ENCODE data around the gene NAB1.
"Not testable (repeated sequence)": the region's sequence is repeated elsewhere in the genome, so short reads cannot be mapped to it uniquely, and the experiment has no call there.

NAB1 gene

GRCh38 chr2:190649035-190649797, at the start of gene NAB1:
Gene NAB1 (plus strand): TSS chr2:190649083. CDS start chr2:190659177, 10,094 bp downstream.
- DNase-seq, result peak; percentile 70

DNA sequence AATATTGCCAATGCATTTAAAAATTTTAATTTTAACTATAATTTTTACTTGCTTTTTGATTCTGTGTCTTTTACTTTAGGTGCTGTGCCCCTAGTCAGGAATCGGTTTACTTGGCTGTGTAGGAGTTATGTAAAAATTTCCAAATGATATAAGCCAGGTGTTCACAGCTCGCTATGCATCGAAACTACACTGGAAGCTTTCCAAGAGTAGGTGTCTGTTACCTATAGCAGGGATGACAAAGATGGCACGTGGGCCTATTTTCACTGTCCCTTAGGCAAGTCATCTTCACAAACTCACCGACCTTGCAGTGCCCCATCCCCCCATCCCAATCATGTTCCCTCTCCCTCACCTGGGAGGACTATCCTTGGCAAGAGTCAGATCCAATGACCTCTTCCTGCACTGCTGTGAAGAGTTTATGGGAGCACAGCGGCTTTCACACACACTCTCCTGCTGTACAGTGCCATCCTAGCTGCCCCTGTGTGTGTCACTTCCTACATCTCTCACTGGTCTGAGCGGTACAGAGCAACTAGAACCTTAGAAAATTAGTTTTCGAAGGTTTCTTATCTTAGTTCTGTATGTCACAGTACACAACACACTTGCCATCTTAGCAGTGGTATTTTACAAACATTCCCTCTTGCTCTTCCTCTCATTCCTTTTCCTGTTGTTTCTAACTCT, 49.2 kb upstream of the NAB1 start:
- no peak for DNase-seq

DNA sequence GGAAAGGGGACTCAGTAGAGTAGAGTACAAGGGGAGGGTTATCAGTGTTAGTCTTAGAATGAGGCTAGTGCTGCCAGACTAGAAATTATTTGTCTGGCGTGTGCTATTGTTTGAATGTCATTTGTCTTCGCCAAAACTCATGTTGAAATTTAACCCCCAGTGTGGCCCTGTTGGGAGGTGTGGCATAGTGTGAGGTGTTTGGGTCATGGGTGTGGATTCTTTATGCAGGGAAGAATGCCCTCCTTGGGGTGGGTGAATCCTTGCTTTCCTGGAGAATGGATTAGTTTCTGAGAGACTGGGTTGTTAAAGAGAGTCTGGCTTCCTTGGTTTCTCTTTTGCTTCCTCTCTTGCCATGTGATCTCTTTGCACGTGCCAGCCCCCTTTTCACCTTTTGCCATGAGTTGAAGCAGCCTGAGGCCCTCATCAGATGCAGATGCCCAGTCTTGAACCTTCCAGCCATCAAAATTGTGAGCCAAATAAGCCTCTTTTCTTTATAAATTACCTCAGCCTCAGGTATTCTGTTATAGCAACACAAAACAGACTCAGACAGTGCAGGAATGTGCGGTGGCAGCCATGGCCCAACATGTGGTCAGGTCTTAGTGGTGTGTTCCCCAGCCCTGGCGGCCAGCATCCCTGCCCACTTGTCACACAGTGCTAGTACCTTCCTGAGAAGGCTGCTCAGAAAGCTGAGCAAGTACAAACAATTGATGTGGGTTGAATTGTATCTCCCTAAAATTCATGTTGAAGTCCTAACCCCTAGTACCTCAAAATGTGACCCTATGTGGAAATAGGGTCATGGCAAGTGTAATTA, 48.4 kb upstream of the NAB1 start:
- DNase-seq, result no peak

DNA sequence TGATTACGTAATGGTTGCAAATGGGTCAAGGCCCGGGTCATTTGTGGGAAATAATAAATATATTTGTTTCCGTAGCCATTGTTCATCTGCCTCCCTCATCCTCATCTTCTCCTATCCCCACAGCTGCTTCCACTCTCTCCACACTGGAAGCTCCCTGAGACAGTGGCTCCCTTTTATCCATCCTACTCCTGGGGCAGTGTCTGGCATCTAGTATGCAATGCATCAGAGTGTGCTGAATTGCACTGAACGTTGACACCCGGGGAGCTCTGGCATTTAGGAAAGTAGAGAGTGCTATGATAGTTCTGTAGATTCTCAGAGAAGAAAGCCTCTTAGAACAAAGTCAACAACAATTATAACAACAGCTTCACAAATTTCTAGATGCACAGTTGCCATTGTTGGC, 45.5 kb upstream of the NAB1 start:
- no peak for DNase-seq

DNA sequence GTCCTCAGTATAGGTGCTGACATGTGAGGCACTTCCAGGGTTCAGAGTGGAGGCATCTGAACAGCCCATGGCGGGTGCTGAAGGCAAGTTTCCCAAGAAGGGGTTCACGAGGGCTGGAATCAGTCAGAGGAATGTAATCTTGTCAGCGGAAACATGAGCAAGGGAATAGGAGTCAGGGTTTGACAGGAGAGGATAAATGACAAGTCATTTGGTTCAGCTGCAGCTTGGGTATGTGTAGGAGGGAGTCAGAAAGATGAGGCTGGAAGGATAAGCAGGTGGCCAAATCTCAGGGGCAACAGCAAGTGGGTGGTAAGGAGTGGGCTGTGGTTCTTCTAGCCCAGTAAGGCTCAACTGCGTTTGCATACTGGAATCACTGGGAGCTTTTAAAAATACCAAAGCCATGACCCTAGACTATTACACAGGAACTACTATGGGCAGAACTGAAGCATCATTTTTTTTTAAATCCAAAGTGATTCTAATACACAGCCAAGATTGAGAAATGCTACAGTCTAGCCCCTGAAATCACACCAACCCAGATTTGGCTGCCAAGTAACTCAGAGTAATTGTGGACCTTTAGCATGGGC, 41.8 kb upstream of the NAB1 start:
- DNase-seq, result no peak

GRCh38 chr2:190607657-190608357, 41.1 kb upstream of the NAB1 start:
- no peak for DNase-seq

- not testable (repeated sequence) for DNase-seq
Observed at GRCh38 chr2:190608863-190609262, 40.0 kb upstream of the NAB1 start.

DNA sequence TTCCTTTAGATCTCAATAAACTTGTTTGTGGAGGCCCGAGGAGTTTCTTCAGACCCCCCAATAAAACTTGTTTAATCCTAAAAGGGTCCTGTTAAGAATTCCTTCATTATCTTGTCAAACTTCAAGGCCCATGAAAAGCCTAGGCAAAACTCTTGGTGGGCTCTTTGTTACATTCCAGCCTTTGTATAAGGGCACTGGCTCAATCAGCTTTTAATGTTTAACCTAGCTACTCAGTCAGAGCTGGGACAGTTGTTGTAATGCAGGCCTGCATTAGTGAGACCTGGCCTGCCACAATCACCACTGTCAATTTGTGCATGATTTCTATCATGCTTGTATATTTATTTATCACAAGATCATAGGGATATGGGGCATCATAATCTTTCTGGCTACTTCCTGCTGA, 39.5 kb upstream of the NAB1 start:
- not testable (repeated sequence) for DNase-seq

- not testable (repeated sequence) for DNase-seq
Observed at GRCh38 chr2:190610528-190610927, 38.4 kb upstream of the NAB1 start.

- no peak for DNase-seq
Observed at GRCh38 chr2:190615555-190616200, 33.2 kb upstream of the NAB1 start.

DNA sequence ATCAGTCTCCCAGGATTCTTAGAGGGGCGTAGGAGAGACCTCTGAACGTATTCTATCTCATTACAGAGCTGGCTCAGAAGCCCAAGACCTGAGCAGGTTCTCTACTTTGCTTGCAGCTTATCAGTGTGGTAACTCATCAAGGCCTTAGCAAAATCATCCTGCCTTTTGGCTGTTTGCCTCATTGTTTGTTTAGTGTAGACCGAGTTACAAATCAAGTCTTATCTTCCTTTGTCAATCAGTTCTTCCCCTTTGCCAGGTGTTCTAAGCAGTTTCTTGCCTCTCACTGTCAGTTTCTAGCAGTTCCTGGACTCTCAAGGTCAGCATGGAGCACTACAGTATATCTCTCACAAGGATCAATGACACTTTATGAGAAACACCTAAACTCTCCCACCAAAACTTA, 30.9 kb upstream of the NAB1 start:
- no peak for DNase-seq

- no peak for DNase-seq
Observed at GRCh38 chr2:190625691-190626090, 23.2 kb upstream of the NAB1 start.

- DNase-seq, result no peak
Observed at GRCh38 chr2:190626641-190627210, 22.2 kb upstream of the NAB1 start.

- DNase-seq, result no peak
Observed at GRCh38 chr2:190627448-190628412, 21.2 kb upstream of the NAB1 start.

DNA sequence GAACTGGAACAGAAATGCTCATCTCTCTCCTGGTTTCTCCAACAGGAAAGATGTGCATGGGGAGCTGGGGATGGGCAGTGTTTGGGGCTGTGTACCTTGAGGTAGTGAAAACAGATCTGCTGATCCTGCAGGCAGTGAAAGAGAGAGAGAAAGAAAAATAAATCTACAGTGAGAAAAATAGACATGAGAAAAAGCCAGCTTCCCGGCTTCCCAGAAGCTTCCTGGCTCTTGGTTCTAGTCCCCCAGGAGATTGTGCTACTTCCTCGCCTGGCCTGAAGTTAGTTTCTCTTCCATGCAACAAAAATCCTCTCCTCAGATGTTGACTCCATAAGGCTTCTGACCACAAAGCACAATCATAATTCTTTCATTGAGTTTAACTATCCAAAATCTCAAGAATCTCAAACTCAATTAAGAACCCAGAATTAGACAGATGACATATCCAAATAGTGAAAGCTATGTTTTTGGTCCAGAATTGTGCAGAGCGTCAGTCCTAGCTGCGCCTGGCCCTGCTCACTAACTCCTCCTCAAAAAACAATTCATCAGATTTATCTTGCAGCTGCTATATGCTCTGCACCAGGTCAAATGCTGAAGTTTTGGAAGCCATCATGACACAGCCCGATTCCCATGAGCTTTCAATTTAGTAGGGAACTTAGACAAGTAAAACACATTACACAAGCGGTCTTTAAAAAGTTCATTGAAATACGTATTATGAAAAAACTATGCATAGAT, 20.1 kb upstream of the NAB1 start:
- no peak for DNase-seq

DNA sequence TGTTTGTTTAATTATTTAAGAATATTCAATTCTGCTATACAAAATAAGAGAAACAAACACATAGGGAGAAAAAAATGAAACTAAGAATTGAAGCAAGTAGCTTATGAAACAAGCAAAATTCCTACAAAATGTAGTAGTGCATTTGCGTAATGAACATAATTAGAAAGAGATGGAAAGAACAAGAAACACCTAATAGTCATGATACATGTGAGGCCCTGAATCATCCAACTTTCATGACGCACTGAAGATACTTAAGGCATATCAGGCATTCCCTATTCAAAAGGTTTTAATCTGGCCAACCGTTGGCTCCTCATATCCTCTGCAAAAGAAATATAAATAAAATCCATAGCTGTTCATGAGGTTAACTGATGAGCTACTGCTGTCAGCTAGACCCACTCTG, 14.5 kb upstream of the NAB1 start:
- no peak for DNase-seq

DNA sequence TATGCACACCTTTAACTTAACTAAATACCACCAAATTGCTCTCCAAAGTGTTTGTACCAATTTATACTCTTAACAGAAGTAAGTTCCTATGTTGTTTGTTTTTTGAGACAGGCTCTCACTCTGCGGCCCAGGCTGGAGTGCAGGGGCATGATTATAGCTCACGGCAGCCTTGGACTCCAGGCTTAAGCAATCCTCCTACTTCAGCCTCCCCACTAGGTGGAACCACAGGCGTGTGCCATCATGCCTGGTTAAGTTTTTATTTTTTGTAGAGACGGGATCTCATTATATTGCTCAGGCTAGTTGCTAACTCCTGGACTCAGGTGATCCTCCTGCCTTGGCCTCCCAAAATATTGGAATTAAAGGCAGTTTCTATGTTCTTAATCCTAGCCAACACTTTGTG, 13.1 kb upstream of the NAB1 start:
- DNase-seq, result peak; percentile 11

DNA sequence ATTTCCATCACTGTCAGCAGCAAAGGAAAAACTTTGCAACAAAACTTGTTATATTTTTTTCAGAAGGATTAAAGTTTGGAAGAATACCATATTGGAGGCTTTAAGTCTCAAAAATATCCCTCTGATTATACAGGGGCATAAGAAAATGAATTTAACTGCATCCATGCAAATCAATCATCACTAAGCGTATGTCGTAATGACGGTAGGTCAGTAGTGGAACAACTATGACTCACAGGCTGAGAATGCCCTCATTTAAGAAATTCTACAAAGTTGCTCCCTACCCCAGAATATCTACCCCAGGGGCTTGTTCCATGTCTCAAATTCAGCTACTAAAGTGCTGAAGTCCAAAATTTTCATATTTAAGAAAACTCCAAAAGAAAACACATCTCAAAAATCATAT, 12.5 kb upstream of the NAB1 start:
- DNase-seq, result no peak

DNA sequence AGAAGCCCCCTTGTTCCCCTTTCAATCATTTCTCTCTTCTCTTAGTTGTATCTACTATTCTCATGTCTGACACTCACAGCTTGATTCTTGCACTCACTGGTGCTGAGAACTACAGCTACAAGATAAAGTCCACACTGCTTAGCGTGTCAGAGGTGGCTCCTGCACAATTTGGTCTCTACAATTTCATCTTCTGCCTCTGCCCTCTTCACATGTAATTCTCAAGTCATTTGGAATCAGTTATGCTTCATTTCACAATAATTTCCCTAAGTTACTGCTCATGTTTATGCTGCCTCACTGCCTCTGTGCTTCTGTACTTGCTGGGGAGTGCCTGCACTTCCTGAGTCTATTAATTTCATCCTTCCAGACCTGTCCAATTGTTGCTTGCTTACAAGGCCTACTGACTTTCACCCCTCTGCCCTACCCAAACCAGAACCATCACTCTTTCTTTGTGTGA, 11.6 kb upstream of the NAB1 start:
- DNase-seq, result no peak

Measured in activated naive CD4-positive, alpha-beta T cell treated with Interleukin-2 at 50 U/mL for 16 hours (primary cell).